NCI-H2196 treated with DMSO at 0.1 percent for 48 hours (cell line): Measurements from ENCODE around the gene MAPK8.

Source experiments
- DNase-seq: peaks from one replicate; lab custom pipeline; 2025; ENCODE audit not compliant: unreplicated experiment; lab: John Stamatoyannopoulos, UW

Gene MAPK8

DNA sequence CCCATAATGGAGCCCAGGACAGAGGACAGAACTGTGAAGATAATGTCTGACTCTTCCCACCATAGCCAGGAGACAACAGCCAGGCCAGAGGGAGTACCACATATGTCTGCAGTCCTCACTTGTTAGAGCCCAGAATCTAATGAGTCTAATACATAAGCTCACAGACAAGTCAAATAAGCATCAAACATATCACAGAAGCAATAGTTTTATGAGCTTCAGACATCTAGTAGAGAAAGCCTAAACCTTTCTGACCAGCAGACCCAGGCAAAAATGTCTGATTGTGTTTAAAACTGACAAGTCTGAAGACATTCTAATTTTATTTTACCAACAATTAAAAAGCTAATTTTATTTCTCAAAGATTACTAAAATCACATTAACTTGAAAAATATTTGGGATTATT, 75.5 kb downstream of the MAPK8 start:
- no peak for DNase-seq

DNA sequence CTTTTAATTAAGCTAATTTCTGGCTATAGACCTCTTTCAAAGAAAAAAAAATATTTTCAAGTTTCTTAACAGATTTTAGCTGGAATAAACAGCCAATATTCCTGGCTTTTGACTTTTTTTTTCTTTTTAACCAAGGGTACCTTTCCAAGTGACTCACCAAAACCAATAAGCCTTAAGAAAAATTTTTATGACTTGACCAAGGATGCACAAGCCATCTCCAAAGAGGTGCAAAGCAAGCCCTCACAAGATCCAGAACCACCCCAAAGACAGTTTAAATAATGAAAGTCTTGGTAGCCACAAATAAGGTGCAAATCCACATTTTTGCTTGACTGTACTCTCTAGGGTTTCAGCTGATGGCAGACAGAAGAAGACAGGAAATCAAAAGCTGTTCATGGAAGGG, 76.5 kb downstream of the MAPK8 start:
- DNase-seq = no peak

DNA sequence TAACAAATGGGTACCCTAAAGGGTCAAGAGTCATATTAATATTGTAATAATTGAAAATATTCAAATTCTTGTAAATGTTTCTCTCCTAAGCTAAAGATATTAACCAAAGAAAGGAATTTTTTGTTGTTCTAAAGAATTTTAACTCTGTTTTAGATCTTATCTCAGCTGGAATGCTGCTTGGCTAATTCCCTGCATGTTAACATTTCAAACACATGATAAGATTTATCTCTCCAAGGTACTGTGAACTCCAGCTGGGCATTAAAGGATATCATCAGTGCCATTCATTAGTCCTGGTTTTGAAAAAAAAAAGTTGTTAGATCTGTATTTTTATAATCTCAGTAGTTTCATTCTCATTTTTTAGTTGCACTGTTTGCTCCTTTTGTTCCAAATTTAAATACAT, 76.9 kb downstream of the MAPK8 start:
- DNase-seq = no peak

- no peak for DNase-seq
Observed at GRCh38 chr10:48384699-48384982, 78.2 kb downstream of the MAPK8 start.

DNA sequence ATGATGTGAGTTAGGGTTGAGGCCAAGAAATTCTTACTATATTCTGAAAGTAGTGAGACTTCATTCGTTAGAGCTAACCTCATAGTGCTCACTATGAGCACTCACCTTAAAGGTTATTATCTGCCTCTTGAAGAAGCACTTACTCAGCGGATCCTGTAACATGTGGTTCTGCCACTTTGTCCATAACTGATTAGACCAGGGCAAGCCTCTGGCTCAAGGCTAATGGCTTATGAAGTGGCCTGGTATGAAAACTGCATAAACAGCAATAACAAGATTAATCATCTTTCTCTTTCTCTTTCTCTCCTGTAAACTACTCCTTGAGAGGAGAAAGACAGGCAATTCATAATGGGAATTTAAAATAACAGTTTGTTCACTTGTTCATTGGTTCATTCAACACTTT, 82.8 kb downstream of the MAPK8 start:
- no peak for DNase-seq

GRCh38 chr10:48389846-48390557, 83.5 kb downstream of the MAPK8 start:
- no peak for DNase-seq

- no peak for DNase-seq
Observed at GRCh38 chr10:48390558-48390871, 84.0 kb downstream of the MAPK8 start.

DNA sequence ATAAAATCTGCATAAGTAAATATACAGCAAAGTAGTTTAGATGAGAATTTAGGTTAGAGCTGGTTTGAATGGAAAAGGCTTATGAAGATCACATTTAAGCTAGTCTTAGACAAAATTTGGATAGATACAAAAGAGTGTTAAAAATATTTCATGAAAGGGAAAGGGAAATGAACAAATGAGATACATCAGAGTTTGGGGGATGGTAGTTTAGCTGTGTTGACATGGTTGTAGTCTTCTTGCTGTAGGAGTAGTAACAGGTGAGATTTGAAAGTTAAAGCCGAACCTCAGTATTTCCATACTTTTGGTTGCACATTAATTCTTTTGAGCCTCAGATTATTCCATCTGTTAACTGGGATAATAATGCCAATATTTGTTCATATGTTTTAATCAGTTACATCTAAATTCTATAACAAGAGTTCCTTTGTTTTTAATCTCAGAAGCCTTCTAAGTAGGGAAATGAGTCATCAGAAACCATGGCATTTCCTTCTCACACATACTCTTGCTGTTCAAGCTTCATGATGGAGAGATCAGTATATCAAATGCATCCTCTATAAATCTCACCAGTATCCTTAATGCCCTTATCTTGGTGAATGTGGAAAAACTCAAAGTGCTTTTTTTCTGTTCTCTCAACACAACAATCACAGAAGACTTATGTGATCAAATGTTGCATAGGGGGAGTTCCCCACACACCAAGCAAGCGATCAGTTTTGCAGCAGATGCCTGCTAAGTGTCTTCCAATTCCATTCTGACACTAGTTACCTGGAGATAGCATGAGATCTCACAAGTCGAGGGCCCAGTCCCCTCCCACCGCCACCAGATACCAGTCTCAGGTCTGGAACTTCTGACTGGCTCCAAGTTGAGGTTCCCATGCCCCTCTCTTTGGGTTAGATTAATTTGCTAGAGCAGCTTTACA, 84.7 kb downstream of the MAPK8 start:
- no peak for DNase-seq

- DNase-seq = no peak
Observed at GRCh38 chr10:48391994-48392393, 85.5 kb downstream of the MAPK8 start.

GRCh38 chr10:48398261-48398660, 91.8 kb downstream of the MAPK8 start:
- no peak for DNase-seq

- no peak for DNase-seq
Observed at GRCh38 chr10:48399056-48399541, 92.6 kb downstream of the MAPK8 start.

DNA sequence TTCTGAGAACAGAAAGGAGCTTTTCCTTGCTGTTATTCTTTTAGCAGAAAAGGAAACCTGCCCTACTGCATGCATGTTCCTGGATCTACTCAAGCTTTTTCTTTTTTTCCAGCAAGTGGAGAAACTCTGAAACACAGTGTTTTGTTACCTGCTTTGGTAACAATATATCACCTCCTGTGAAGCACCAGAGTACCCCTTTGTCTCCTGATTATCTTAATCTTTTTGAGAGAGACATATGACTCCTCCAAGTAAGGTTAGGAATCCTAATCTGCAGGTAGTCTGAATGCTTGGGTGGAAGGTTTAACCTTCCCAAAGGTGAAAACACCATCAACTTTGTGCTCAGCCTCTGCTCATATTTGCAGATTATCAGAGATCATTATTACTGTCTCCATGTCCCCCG, 93.1 kb downstream of the MAPK8 start:
- DNase-seq = no peak

DNA sequence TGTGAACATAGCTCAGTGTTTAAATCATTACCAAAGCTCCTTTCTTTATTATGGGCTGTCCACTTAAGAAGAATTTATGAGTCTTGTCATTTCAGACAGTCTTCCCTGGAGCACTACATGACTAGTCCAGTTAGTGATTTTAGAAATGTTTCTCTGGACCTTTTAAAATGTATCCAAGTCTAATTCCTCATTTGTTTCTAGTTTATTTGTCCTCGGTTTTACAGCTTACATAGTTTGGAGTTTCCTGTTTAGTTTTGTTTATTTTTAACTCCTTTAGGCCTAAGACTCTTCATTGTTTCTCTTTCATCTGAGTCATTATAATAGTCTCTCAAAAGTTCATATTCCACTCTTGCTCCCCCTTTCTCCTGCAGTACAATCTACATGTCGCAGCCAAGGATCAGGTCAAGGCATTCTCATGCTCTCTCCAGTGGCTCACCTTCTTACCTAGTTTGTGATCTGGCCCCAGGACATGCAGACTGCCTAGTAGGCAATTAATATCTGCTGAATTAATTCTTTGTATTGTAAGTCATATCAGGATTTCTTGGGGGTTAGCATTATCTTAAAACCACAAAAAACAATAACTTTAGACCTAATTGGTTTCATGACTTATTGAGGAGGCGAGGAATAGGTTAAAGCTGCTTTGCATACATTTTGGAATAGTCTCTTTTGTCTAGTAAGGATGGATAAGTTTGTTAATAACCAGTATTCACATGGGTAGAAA, 93.8 kb downstream of the MAPK8 start:
- no peak for DNase-seq

GRCh38 chr10:48400850-48401220, 94.4 kb downstream of the MAPK8 start:
- DNase-seq = no peak

GRCh38 chr10:48404646-48405045, 98.2 kb downstream of the MAPK8 start:
- DNase-seq = no peak

- no peak for DNase-seq
Observed at GRCh38 chr10:48406204-48406603, 99.7 kb downstream of the MAPK8 start.

GRCh38 chr10:48406658-48407057, 100.2 kb downstream of the MAPK8 start:
- no peak for DNase-seq

GRCh38 chr10:48410503-48410902, 104.0 kb downstream of the MAPK8 start:
- DNase-seq = no peak

- no peak for DNase-seq
Observed at GRCh38 chr10:48411510-48411909, 105.0 kb downstream of the MAPK8 start.

- DNase-seq = no peak
Observed at GRCh38 chr10:48412081-48412480, 105.6 kb downstream of the MAPK8 start.

DNA sequence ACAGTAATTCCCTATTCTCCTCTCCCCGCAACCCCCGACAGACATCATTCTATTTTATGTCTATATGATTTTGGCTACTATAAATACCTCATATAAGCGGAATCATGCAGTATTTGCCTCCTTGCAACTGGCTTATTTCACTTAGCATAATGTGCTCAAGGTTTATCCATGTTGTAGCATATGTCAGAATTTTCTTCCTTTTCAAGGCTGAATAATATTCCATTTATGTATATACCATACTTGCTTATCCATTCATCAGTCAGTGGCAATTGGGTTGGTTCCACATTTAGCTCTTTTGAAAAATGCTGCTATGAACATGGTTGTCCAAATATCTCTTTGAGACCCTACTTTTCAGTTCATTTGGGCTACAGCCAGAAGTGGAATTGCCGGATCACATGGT, 106.5 kb downstream of the MAPK8 start:
- DNase-seq = no peak

DNA sequence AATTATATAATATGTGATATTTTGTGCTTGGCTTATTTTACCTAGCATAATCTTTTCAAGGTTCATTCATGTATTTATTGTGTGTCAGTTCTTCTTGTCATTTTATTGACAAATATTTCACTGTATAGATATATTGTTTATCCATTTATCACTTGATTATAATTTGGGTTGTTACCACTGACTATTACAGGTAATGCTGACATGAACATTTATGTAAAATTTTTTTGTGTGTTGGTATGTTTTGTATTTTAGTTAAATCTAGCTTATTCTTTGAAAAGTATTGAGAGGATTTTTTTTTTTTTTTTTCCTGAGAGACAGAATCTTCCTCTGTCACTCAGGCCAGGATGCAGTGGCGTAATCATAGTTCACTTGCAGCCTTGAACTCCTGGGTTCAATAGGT, 107.7 kb downstream of the MAPK8 start:
- no peak for DNase-seq
